Kidney capillary endothelial cell (primary cell): ENCODE data around the gene RTN4RL1.
"Not testable (repeated sequence)": the region's sequence is repeated elsewhere in the genome, so short reads cannot be mapped to it uniquely, and the experiment has no call there.

Source experiments
- DNase-seq: peaks from one replicate; pipeline ENCODE4 v3.0.0-alpha.2; 2018; ENCODE audit warnings: low spot score

Gene RTN4RL1

DNA sequence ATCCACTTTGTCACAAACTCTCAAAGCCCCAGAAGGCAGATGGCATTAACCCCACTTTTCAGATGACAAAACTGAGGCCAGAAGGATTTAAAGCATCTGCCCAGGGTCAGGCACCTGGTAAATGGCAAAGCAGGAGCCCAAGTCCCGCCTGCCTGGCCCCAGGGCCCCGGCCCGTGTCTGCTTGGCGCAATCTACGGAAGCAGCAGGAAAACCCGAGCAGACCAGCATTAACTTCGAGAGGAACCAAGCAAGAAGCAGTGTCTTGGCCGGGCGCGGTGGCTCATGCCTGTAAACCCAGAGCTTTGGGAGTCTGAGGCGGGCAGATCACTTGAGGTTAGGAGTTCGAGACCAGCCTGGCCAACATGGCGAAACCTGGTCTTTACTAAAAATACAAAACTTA, 21.6 kb downstream of the RTN4RL1 start:
- no peak for DNase-seq

DNA sequence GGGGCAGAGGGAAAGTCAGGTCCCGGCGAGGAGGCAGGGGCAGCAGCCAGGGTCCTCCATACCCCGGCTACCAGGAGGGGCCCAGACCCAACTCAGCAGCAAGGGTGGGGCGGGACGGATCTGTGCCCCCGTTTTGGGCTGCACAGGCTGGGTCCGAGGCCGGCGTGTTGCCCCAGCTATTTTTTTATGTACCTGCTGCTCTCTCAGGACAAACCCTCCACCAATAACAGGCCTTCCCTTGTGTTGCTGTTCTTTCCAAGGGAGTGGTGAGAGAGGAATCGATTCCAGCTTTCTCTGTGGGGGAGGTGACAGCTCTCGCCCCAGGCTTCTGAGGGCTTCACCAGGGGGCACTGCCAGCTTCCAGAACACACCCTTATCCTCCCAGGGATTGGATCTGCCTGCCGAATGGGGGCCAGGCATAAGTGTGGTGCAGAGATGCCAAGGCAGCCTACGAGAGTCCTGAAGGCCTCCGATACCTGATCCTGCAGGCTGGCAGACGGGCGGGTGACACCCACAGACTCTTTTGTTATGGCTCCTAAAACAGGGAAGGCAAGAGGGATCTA, 22.3 kb downstream of the RTN4RL1 start:
- DNase-seq: no peak

DNA sequence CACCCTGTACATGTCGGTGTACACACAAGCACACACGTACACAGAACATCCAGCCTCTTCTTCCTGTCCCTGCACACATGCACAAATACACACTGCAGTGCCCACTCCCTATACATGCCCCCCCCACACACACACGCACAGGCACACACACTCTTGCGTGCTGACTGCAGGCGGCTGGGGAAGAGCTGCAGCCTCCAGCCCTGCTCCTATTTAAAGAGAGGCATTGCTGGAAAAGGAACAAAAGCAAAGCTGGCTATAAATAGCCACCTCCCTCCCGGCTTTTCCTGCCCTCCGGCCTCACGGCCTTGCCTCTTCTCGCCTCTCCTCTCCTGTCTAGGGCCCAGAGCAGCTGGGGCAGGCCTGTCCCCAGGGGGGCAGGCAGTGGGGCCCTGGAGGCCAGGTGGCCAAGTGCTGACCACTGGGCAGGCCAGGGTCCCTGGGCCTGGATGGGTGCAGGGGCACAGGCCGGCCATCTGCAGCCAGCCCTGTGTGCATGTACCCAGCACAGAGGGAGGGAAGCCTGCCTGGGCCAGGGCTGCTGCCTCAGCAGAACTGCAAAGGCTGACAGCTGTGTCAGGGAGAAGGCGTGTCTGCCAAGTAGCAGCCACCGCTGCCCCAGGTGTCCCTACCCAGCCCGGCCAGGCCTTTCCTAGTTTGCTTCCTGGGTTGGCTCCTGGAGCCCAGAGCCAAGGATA, 25.4 kb downstream of the RTN4RL1 start:
- DNase-seq: no peak

DNA sequence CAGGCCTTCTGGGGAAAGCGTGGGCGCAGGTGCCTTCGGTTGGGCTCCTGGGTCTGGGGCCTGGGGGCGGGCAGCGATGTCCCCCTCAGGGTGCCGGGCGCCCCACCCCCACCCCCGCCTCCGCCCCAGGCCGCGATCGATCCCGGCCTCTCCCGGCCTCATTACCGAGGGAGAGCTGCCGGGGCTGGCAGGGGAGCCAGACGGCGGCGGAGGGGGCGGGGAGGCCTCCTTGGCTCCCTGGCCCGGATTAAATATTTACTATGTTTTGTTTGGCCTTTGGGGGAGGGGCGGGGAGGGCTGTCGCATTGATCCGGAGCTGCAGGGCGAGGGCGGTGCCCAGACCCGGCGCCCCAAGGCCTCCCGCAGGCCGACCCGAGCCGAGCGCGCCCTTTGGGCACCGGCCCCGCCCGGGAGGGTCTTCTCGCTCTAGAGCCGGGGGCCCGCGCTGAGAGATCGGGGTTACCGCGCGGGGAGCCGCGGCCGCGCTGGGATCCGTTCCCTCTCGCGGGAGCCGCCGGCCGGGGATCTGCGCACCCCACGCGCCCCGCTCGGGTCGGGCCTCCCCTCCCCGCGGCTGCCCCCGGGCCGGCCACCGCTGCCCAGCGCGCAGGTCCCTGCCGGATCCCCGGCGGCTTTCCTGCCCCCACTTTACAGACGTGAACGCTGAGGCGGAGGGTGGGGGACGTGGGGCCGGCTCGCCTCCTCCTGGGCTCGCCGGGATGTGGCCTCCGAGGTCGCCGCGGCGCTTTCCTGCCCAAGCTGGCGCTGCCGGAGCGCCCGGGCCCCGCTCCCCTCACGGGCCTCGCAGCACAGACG, 27.0 kb downstream of the RTN4RL1 start:
- no peak for DNase-seq

DNA sequence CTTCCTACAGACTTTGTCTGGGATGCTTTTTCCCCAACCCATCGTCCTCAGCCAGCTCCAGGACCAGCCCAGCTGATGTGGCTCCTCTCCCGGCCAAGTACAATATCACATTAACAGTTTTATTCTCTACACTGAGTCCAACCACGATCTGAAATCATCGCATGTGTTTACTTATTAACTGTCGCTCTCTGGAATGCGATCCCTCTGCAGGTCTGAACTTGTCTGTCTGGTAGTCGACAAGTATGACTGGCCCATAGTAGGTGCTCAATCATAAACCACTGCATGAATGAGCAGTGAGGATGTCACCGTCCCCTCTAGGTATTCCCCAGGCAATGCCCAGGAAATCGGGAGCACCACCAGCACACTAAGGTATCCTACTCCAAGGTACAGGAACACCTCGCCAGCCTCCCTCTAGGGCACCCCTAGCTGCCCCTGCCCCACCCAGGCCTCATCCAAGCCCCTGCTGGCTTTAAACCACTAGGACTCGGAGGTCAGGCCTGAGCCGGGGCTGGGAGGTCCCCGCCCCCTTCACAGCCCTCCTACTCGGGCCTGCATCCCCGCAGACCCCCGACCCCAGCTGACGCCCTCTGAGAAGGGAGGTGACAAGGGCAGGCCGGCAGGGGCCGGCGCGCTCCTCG, 27.7 kb downstream of the RTN4RL1 start:
- no peak for DNase-seq

DNA sequence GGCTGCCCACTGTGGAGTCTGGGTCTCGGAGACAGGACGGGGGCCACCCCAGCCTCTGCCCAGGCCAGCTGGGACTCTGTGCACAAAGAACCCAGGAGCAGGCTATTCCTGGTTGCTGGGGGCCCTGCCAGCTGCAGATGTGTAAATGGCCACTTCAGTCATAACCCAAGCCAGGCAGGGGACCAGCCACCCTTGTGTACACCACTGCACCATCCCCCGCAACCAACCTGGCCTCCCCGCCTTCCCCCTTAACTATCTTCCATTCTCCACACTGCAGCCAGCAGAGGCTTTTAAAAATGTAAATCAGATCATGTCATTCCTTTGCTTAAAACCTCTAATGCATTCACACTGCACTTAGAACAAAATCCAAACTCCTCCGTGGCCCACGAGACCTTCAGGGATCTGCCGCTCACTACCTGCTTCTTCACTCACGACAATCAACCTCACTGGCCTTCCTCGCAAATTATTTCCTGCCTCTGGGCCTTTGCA, 28.3 kb downstream of the RTN4RL1 start:
- DNase-seq: no peak

DNA sequence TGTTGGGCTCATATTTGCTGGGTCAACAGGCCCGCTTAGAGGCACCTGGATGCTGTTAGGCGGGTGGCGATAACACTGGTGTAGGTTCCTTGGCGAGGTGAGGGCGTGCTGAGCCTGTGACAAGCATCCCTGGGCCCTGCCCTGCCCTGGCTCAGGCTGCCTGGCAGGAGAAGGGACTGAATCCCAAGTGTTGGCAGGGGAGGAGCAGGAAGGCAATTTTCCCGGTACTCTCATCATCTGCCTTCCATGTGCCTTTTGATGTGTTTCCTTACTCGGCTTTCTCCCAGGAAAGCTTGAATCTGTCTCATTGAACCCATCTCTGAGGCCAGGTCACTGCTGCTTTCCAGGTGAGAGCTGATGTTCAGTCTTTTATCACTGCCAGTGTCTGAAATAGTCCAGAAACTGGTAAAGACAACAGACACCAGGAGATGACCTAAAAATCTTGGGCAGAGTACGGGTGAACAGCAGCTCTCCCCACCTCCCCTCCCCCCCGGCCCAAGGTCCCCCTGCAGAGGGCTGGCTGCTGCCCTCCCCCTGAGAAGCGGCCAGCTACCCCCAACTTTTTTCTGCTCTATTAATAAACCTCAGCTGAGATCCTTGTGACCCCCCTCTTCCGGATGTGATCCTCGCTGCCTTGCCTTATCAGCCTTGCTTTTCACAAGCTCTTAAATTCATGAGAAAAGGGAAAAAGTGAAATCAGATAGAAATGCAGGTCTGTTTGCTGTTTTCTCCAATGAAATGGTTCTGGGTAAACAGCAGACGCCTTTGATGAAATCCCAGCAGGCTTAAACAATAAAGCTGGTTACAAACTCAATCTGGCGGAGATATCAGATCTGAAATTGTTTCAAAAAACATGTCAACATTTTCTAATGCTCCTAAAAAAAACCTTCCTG, 29.0 kb downstream of the RTN4RL1 start:
- DNase-seq: no peak

DNA sequence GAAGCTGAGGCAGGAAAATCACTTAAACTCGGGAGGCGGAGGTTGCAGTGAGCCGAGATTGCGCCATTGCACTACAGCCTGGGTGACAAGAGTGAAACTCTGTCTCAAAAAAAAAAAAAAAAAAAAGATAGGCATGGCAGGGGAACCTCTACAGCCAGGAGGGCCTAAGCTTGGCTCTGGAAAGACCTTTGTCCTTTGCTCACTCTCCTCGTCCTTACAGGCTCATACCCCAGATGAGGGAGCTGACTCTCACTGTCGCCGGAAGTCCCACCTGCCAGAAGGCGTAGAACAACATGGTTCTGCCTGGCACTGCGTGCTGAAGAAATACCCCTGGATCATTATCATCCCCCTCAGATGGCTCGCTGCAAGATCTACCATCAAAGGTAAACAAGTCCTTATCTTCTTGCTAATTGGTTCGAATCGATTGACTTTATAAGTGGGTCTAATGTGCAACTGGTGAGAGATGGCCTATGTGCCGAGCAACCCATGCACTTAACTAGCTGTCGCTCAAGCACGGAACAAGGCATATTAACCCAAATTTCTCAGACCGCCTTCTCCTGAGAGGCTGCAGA, 29.7 kb downstream of the RTN4RL1 start:
- DNase-seq: no peak

DNA sequence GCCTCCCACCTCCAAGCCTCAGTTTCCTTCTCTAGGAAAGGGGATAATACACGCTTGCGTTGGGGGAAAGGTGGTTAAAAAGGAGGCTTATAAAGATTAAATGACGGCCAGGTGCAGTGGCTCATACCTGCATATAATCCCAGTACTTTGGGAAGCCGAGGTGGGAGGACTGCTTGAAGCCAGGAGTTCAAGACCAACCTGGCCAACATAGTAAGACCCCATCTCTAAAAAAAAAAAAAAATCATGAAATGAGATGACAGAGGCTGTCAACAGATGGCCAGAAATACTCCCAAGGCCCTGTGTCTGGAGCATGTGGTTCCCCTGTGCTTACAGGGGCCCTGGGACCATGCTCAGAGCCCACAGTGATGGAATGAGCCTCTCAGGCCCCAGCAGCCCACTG, 30.4 kb downstream of the RTN4RL1 start:
- DNase-seq: no peak

DNA sequence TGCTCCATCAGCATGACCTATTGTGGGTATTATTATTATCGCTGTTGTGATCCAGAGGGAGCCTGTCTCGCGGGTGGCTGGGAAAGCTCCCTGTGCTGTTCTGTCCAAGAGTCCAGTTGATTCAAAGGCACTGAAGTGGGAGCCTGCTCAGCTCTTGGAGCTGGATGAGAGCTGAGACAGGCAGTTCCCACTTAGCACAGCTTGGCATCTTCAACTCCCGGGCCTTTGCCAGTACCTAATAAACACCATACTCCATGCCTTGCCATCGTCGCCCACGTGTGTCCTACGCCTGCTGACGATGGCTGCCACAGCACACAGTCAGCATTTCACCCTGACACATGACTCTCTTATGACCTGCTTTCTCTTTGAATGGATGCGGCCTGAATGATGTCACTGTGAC, 32.6 kb downstream of the RTN4RL1 start:
- no peak for DNase-seq

DNA sequence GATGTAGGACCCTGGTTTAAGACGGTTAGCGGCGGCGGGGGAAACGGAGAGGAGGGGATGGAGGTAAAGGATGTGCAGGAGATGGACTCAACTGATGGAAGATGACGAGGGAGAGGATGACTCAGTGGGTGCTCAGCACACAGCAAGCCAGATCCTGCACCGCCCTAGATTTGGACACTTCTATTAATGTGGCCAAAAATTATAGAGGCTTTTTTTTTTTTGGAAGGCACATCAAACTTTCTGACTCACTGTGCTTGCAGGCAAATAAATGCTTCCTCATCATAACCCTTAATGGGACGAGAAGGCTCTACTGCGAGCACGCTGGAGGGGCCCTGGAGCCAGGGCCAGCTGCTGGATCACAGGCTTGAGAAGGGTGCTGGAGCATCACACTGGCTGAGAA, 36.0 kb downstream of the RTN4RL1 start:
- DNase-seq: no peak

DNA sequence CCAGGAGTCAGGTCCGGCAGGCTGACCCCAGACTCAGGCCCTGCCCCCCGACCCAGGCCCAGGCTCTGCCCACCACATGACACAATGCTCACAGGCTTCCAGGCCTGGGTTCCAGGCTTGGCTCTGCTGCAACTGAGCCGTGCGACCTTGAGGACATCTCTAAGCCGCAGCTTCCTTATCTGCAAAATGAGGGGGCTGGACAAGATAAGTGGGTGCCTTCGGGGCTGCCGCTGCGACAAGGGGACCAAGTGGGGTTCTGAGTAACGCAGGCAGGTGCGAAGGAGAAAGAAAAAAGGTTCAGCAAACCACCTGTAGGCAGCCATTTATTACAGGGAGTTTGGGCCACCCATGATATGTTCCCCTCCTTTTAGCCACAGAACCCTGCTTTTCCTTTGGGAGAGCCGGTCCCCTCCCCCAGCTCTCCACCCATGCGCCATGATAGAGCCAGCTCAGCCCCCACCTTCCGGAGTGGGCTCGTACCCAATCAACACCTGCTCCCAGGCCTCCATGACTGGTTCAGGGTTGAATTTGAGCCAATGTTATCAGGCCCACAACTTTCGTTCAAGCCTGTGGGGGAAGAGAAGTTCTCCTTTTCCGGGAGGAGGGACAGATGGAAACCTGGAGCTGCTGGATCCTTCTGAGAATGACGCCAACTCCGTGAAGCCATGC, 38.2 kb downstream of the RTN4RL1 start:
- no peak for DNase-seq

DNA sequence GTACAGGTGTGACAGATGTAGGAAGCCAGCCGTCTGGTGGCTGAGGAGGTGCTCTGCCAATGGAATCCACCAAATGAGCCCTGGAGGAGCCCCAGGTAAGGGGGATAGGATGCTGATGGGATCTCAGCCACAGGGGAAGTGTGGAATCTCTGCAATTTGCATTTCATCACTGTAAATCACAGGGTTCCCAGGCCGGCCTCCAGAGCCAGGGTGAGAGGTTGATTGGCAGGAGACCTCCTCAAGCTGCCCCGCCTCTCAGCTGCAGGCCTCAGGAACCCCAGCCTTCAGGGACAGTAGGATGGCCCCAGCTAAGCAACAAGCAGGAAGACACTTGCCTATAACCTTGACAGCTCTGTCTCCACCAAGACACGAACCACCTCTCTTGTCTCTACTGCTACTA, 39.4 kb downstream of the RTN4RL1 start:
- DNase-seq: no peak

DNA sequence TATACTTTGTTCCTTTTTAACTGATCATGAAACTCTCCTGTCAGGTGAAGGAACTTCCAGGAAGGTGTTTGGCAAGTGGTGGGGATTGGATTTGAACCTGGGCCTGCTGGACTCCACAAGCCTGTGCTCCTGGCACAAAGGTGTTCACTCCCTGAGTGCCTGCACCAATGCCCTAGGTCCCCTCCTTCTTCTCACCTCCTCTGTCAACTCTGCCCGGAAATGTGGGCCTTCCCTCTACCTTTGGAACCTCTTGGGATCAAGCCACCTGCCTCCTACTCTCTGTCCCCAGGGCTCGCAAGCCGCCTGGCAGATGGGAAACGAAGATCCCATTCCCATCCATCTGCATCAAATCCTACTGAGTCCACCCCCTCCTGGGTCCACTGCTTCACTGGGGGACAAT, 40.0 kb downstream of the RTN4RL1 start:
- no peak for DNase-seq

DNA sequence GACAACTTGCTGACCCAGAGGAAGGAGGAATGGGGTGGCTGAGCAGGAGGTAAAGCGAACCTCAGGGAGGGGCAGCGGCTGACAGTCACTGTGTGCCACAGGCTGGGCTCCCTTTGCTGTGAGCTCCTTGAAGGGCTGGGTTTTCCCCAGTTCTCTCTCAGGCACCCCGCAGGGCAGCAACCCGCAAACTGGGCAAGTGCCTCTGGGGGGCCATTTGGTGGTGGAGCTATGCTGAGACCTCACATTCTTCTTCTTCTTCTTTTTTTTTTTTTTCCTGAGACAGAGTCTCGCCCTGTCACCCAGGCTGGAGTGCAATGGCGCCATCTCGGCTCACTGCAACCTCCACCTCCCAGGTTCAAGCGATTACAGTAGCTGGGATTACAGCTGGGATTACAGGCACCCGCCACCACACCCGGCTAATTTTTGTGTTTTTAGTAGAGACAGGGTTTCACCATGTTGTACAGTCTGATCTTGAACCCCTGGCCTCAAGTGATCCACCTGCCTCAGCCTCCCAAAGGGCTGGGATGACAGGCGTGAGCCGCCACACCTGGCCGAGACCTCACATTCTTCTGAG, 42.3 kb downstream of the RTN4RL1 start:
- not testable (repeated sequence) for DNase-seq

DNA sequence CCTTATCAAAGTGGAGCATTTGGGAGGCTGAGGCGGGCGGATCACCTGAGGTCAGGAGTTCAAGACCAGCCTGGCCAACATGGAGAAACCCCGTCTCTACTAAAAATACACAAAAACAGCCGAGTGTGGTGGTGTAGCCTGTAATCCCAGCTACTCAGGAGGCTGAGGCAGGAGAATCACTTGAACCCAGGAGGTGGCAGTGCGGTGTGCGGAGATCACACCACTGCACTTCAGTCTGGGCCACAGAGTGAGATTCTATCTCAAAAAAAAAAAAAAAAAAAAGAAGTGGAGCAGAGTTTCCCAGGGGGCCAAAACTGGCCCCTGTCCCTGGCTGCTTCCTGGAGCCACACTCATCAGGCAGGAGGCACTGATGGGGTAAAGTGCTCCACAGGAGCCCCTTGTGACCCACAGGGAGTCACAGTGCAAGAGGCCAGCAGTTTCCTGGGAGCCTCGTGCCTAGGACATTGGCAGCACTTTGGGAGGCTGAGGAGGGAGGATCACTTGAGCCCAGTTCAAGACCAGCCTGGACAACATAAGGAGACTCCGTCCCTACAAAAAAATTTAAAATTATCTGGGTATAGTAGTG, 44.4 kb downstream of the RTN4RL1 start:
- no peak for DNase-seq

DNA sequence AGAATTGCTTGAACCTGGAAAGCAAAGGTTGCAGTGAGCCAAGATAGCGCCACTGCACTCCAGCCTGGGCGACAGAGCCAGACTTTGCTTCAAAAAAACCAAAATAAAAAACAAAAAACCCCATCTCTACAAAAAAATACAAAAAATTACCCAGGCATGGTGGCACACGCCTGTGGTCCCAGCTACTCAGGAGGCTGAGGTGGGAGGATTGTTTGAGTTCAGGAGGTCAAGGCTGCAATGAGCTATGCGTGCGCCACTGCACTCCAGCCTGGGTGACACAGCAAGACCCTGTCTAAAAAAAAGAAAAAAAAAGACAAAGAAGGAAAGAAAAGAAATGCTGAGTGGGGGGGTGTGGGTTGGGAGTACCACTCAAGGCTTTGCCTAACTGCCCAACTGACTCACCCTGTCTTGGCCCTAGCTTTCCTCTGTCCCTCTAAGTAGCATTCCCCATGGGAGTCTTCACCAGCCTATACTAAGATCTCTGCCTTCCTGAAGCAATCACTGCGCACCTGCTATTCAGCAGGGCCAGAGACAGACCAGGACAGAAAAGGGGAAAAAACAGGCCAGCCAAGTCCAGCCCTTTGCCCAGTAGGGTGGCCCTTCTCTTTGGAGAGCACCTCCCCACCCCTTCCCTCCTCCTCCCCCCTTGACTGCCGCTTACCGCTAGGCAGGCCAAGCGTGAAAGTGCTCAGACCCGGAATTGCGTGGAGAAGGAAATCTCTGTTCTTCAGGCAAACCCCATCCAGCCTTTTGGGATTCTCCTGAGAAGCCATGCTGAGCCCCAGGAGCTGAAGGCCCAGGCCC, 45.8 kb downstream of the RTN4RL1 start:
- no peak for DNase-seq

DNA sequence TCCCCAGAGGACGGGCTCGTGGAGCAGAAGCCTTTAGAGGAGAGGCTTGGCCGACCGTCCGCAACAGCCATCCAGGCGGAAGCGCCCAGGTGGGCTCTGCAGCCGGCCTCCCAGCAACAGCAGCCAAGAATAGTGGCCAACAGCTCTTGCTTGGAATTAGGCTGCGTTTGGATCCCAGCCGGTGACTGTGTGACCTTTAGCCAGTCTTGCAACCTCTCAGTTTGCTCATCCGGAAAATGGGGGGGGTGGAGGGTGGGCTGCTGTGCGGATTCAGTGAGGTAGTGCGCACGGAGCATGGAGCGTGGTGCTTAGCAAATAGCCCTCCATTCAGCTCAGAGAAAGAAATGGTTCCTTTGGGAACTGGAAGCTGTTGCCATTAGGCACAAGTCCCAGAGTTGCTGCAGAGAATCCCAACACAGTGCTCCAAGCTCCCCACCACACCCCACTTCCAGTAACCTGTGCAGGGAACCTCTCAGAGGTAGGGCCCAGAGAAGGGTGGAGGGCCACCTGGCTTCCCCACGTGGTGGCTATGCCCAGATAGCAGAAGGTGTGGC, 46.7 kb downstream of the RTN4RL1 start:
- DNase-seq: no peak
